HG02870 (cell line): ENCODE results near the gene ANKRD33B.
"Not testable (repeated sequence)": the region's sequence is repeated elsewhere in the genome, so short reads cannot be mapped to it uniquely, and the experiment has no call there.

Experiments used
- ATAC-seq: cut with Tn5 transposase; IDR thresholded peaks from one replicate; pipeline ENCODE4 v1.9.1; 2021; ENCODE audit warnings: mild to moderate bottlenecking, moderate library complexity; ENCODE audit not compliant: unreplicated experiment

The ANKRD33B gene

GRCh38 chr5:10591966-10592365 is 28.1 kb downstream of the ANKRD33B start:
- no peak for ATAC-seq

- peak; percentile 46 for ATAC-seq
Measured at GRCh38 chr5:10592601-10593000, 28.7 kb downstream of the ANKRD33B start.

- ATAC-seq: no peak
Measured at GRCh38 chr5:10593531-10594181, 29.8 kb downstream of the ANKRD33B start.

- no peak for ATAC-seq
Measured at GRCh38 chr5:10594591-10595210, 30.8 kb downstream of the ANKRD33B start.

- no peak for ATAC-seq
Measured at GRCh38 chr5:10595293-10595671, 31.4 kb downstream of the ANKRD33B start.

GRCh38 chr5:10595672-10596309 is 31.9 kb downstream of the ANKRD33B start:
- peak; percentile 47 for ATAC-seq

GRCh38 chr5:10596310-10596703 is 32.4 kb downstream of the ANKRD33B start:
- ATAC-seq: no peak

- no peak for ATAC-seq
Measured at GRCh38 chr5:10596886-10597451, 33.1 kb downstream of the ANKRD33B start.

GRCh38 chr5:10599113-10599512 is 35.2 kb downstream of the ANKRD33B start:
- ATAC-seq: no peak

- ATAC-seq: no peak
Measured at GRCh38 chr5:10599862-10600284, 36.0 kb downstream of the ANKRD33B start.

GRCh38 chr5:10600626-10601245 is 36.9 kb downstream of the ANKRD33B start:
- ATAC-seq: peak; percentile 83

GRCh38 chr5:10601246-10602030 is 37.6 kb downstream of the ANKRD33B start:
- peak; percentile 34 for ATAC-seq

- no peak for ATAC-seq
Measured at GRCh38 chr5:10602031-10602806, 38.3 kb downstream of the ANKRD33B start.

GRCh38 chr5:10604975-10605374 is 41.1 kb downstream of the ANKRD33B start:
- ATAC-seq: no peak

GRCh38 chr5:10606632-10607022 is 42.8 kb downstream of the ANKRD33B start:
- ATAC-seq: not testable (repeated sequence)

- ATAC-seq: peak; percentile 75
Measured at GRCh38 chr5:10607023-10607665, 43.3 kb downstream of the ANKRD33B start.

- ATAC-seq: peak; percentile 68
Measured at GRCh38 chr5:10607666-10608073, 43.8 kb downstream of the ANKRD33B start.

- ATAC-seq: peak; percentile 3
Measured at GRCh38 chr5:10608081-10608480, 44.2 kb downstream of the ANKRD33B start.

- no peak for ATAC-seq
Measured at GRCh38 chr5:10610058-10610457, 46.2 kb downstream of the ANKRD33B start.
